ENCODE results near the gene CXXC4.

CXXC4 gene

GRCh38 chr4:104508224-104508623 lies 13.5 kb upstream of the CXXC4 start:
- TF ChIP-seq REST (IDR thresholded peaks at IDR 0.05; ENCODE audit: insufficient read depth in 1 of 2, low read depth in 2 of 2, low read length in 2 of 2) (no peak), POLR2AphosphoS5 (IDR thresholded peaks at IDR 0.05; ENCODE audit: low read depth, low read length) (no peak), TAF1 (IDR thresholded peaks at IDR 0.05; ENCODE audit: borderline replicate concordance, insufficient read depth, low read length) (no peak), FOXP2 (optimal IDR thresholded peaks at IDR 0.05; ENCODE audit: borderline replicate concordance, extremely low read depth, extremely low read length, insufficient read depth) (no peak), SIN3A (IDR thresholded peaks at IDR 0.05; ENCODE audit: borderline replicate concordance, insufficient read depth, low read length) (no peak)

GRCh38 chr4:104507112-104507511 lies 12.4 kb upstream of the CXXC4 start:
- TF ChIP-seq FOXP2 (optimal IDR thresholded peaks at IDR 0.05; ENCODE audit: borderline replicate concordance, extremely low read depth, extremely low read length, insufficient read depth) = no peak

GRCh38 chr4:104504536-104504935 lies 9.8 kb upstream of the CXXC4 start:
- TF ChIP-seq TAF1 (IDR thresholded peaks at IDR 0.05; ENCODE audit: borderline replicate concordance, insufficient read depth, low read length) = no peak
- TF ChIP-seq FOXP2 (optimal IDR thresholded peaks at IDR 0.05; ENCODE audit: borderline replicate concordance, extremely low read depth, extremely low read length, insufficient read depth) = no peak
- TF ChIP-seq REST (IDR thresholded peaks at IDR 0.05; ENCODE audit: insufficient read depth in 1 of 2, low read depth in 2 of 2, low read length in 2 of 2) = no peak
- TF ChIP-seq SIN3A (IDR thresholded peaks at IDR 0.05; ENCODE audit: borderline replicate concordance, insufficient read depth, low read length) = no peak
- TF ChIP-seq POLR2AphosphoS5 (IDR thresholded peaks at IDR 0.05; ENCODE audit: low read depth, low read length) = no peak

GRCh38 chr4:104502471-104502870 lies 7.8 kb upstream of the CXXC4 start:
- TF ChIP-seq REST (IDR thresholded peaks at IDR 0.05; ENCODE audit: insufficient read depth in 1 of 2, low read depth in 2 of 2, low read length in 2 of 2) (no peak), SIN3A (IDR thresholded peaks at IDR 0.05; ENCODE audit: borderline replicate concordance, insufficient read depth, low read length) (no peak), TAF1 (IDR thresholded peaks at IDR 0.05; ENCODE audit: borderline replicate concordance, insufficient read depth, low read length) (no peak), POLR2AphosphoS5 (IDR thresholded peaks at IDR 0.05; ENCODE audit: low read depth, low read length) (no peak), FOXP2 (optimal IDR thresholded peaks at IDR 0.05; ENCODE audit: borderline replicate concordance, extremely low read depth, extremely low read length, insufficient read depth) (no peak)

GRCh38 chr4:104501290-104501689 lies 6.6 kb upstream of the CXXC4 start:
- TF ChIP-seq FOXP2 (optimal IDR thresholded peaks at IDR 0.05; ENCODE audit: borderline replicate concordance, extremely low read depth, extremely low read length, insufficient read depth) (no peak), POLR2AphosphoS5 (IDR thresholded peaks at IDR 0.05; ENCODE audit: low read depth, low read length) (no peak)

- no peak for TF ChIP-seq SIN3A (IDR thresholded peaks at IDR 0.05; ENCODE audit: borderline replicate concordance, insufficient read depth, low read length)
- TF ChIP-seq TAF1 (IDR thresholded peaks at IDR 0.05; ENCODE audit: borderline replicate concordance, insufficient read depth, low read length) = no peak
- TF ChIP-seq REST (IDR thresholded peaks at IDR 0.05; ENCODE audit: insufficient read depth in 1 of 2, low read depth in 2 of 2, low read length in 2 of 2) = no peak
Observed at GRCh38 chr4:104500442-104500841, 5.7 kb upstream of the CXXC4 start.

Measured in PFSK-1 (cell line).